HepG2 (cell line): ENCODE data around the gene COPS7A. TPM values are rescaled to one million over a fixed set of nuclear protein-coding genes. Genes with fewer than 3 reads are reported as not detected.
A peak's percentile ranks its signal among the peaks of the same experiment; 100 is the strongest.

ENCODE experiments used
- CREBL2 ChIP-seq: sonication (generic); formaldehyde crosslinking; IDR thresholded peaks from 2 replicates; pipeline ENCODE4 v1.8.1; 2023; ENCODE audit warnings: missing genetic modification reagents, mild to moderate bottlenecking, borderline replicate concordance
- DDIT3 ChIP-seq: sonication (generic); formaldehyde crosslinking; IDR thresholded peaks from 2 replicates; pipeline ENCODE4 v1.4.0; 2020; ENCODE audit warnings: mild to moderate bottlenecking, missing genetic modification reagents
- ELK4 ChIP-seq: sonication (generic); formaldehyde crosslinking; IDR thresholded peaks from 2 replicates; pipeline ENCODE4 v1.9.0; 2021; ENCODE audit warnings: missing genetic modification reagents, borderline replicate concordance
- MTA1 ChIP-seq: sonication (generic); formaldehyde crosslinking; IDR thresholded peaks from 2 replicates; pipeline ENCODE4 v1.4.0; 2020; ENCODE audit warnings: missing genetic modification reagents, mild to moderate bottlenecking, borderline replicate concordance
- PAXIP1 ChIP-seq: sonication (generic); formaldehyde crosslinking; conservative IDR thresholded peaks from 2 replicates; pipeline ENCODE4 v1.4.0; 2020; ENCODE audit warnings: mild to moderate bottlenecking, missing genetic modification reagents, moderate library complexity
- TFDP2 ChIP-seq: sonication (generic); formaldehyde crosslinking; IDR thresholded peaks from 2 replicates; pipeline ENCODE4 v1.4.0; 2020; ENCODE audit warnings: missing genetic modification reagents
- U2AF1 ChIP-seq: fragments of 200-400 bp; formaldehyde crosslinking; optimal IDR thresholded peaks from 2 replicates; pipeline ENCODE3; 2017; ENCODE audit warnings: mild to moderate bottlenecking, low read depth, low read length
- XRCC5 ChIP-seq: fragments of 200-400 bp; formaldehyde crosslinking; optimal IDR thresholded peaks from 2 replicates; pipeline ENCODE3; 2017; ENCODE audit warnings: mild to moderate bottlenecking, low read length
- ZBTB2 ChIP-seq: sonication (generic); formaldehyde crosslinking; IDR thresholded peaks from 2 replicates; pipeline ENCODE4 v1.8.0; 2022; ENCODE audit warnings: low read depth, missing genetic modification reagents
- ZBTB26 ChIP-seq: IDR thresholded peaks from 2 replicates; pipeline ENCODE4 v1.6.1; 2016; ENCODE audit warnings: missing compliant biosample characterization, missing genetic modification reagents, borderline replicate concordance
- ZNF510 ChIP-seq: sonication (generic); formaldehyde crosslinking; IDR thresholded peaks from 2 replicates; pipeline ENCODE4 v1.4.0; 2020; ENCODE audit warnings: low read depth, mild to moderate bottlenecking, missing genetic modification reagents
- ZNF652 ChIP-seq: IDR thresholded peaks from 2 replicates; pipeline ENCODE4 v1.6.1; 2016; ENCODE audit warnings: low read depth, borderline replicate concordance
- ZNF687 ChIP-seq: sonication (generic); formaldehyde crosslinking; IDR thresholded peaks from 2 replicates; pipeline ENCODE4 v1.5.1; 2020; ENCODE audit warnings: mild to moderate bottlenecking, missing genetic modification reagents, moderate library complexity
- polyA plus RNA-seq, 8 experiments: library from polyadenylated mRNA; depleted of rRNA in 3 of 8; stranded (reverse) in 7 of 8; unstranded in 1 of 8; fragments of >200 nt; fragmentation: Illumina TruSeq in 4 of 8; extraction: Trizol in 4 of 8; gene quantifications; 2 replicates each; pipeline versions ENCODE4 v1.2.1 to v1.2.3, GENCODE V29; 2011 to 2016; ENCODE audit warnings: low read depth in 4 of 8, missing spikeins in 1 of 8, mixed read lengths in 1 of 8; ENCODE audit not compliant: insufficient read depth in 1 of 8
- total RNA-seq, 5 experiments: library from RNA; depleted of rRNA; stranded (reverse); fragments of >200 nt; fragmentation: Illumina TruSeq; extraction: Trizol; gene quantifications; 2 replicates each; pipeline ENCODE4 v1.2.3, GENCODE V29; 2016; ENCODE audit warnings: low read depth in 1 of 5

COPS7A gene
- total and polyA plus RNA-seq, 2 of the 13 experiments (the other 11 are each of a cell fraction or from before 2014, with no cell fraction given), result 40.0 to 73.6 TPM

- TF ChIP-seq CREBL2 (CRISPR knock-in tag) (no peak), ELK4 (CRISPR knock-in tag) (no peak), ZBTB2 (0 out of 2 replicates have a peak, but pooled peaks have one; percentile 22), ZBTB26 (no peak), DDIT3 (CRISPR knock-in tag) (no peak), TFDP2 (CRISPR knock-in tag) (no peak), ZNF687 (CRISPR knock-in tag) (peak; percentile 43; the same call in 1 of the 2 replicates), ZNF510 (CRISPR knock-in tag) (no peak), U2AF1 (no peak), PAXIP1 (CRISPR knock-in tag) (no peak), XRCC5 (no peak), MTA1 (CRISPR knock-in tag) (0 out of 2 replicates have a peak, but pooled peaks have one; percentile 22), ZNF652 (peak; percentile 95)
Observed at GRCh38 chr12:6700646-6701051, 23.2 kb upstream of the COPS7A start, which contains the start of gene PIANP (continued).
